HepG2 (cell line): ENCODE results near the gene RFX2.

Experiments used
- EZH2 ChIP-seq: conservative IDR thresholded peaks from 2 replicates; pipeline ENCODE4 v1.6.1; 2012; ENCODE audit warnings: mild to moderate bottlenecking, low read depth, low read length, moderate library complexity
- FOXK2 ChIP-seq: fragments of 450-650 bp; IDR thresholded peaks from 2 replicates; pipeline ENCODE4 v1.6.1; 2016
- POLR2A ChIP-seq, 2 experiments: IDR thresholded peaks; 2 replicates each; pipeline ENCODE4 v1.6.1; 2011; ENCODE audit warnings: low read depth in 2 of 2, low read length in 2 of 2, mild to moderate bottlenecking in 1 of 2, moderate library complexity in 1 of 2; ENCODE audit not compliant: insufficient read depth in 1 of 2

- TF ChIP-seq FOXK2 (no peak), EZH2 (no peak), POLR2A (IDR thresholded peaks at IDR 0.05; ENCODE audit: insufficient read depth in 1 of 2, low read depth in 2 of 2, low read length in 2 of 2) (no peak)
These were observed 89.1 kb downstream of the RFX2 start for GRCh38 chr19:6020972-6021805.
